Nephron progenitor cell (in vitro differentiated cells): ENCODE data around the gene UBFD1.

Experiments
- DNase-seq: peaks from one replicate; pipeline ENCODE4 v3.0.0; 2021
- H3K27ac Mint-ChIP-seq: 2 replicates; pipeline ENCODE4 v1.8.0; 2021; ENCODE audit warnings: mild to moderate bottlenecking, moderate library complexity, mixed read lengths
- H3K27me3 Mint-ChIP-seq: 2 replicates; pipeline ENCODE4 v1.8.0; 2021; ENCODE audit warnings: mild to moderate bottlenecking, low read depth, mixed read lengths; ENCODE audit not compliant: poor library complexity
- H3K36me3 Mint-ChIP-seq: 2 replicates; pipeline ENCODE4 v1.8.0; 2021; ENCODE audit warnings: low read depth, mixed read lengths
- H3K4me1 Mint-ChIP-seq: 2 replicates; pipeline ENCODE4 v1.8.0; 2021; ENCODE audit warnings: mixed read lengths
- H3K4me3 Mint-ChIP-seq: 2 replicates; pipeline ENCODE4 v1.8.0; 2021; ENCODE audit warnings: mild to moderate bottlenecking, moderate library complexity, mixed read lengths
- H3K9me3 Mint-ChIP-seq: 2 replicates; pipeline ENCODE4 v1.8.0; 2021; ENCODE audit warnings: mild to moderate bottlenecking, moderate library complexity, mixed read lengths
- CTCF ChIP-seq: fragments of 200-600 bp; sonication (generic); IDR thresholded peaks from 2 replicates; pipeline ENCODE4 v1.5.0; 2021; ENCODE audit warnings: antibody characterized with exemption

UBFD1 gene

DNA sequence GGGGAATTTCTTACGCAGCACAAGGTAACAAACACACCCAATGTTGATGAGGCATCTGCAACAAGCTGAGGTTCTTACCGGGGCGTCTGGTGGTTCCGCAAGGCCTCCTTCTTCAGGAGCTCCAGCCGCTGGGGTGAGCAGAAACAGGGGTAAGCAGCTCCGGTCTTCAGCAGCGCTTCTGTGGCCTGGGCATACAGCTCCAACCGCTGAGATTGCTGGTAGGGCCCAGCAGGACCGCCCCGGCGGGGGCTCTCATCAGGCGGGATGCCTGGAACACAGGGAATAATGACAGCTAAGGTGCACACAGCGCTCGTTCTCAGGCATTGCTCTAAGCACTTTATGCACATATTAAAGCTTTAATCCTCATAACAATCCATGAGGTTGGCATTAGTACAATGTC lies 13.1 kb upstream of the UBFD1 start:
- H3K4me3 Mint-ChIP-seq = no peak overlapping the region
- H3K27ac Mint-ChIP-seq = no peak overlapping the region

GRCh38 chr16:23549938-23550337 lies 7.6 kb upstream of the UBFD1 start:
- TF ChIP-seq CTCF = no peak
- Mint-ChIP-seq H3K9me3 (no peaks in the 10 kb centered on the region), H3K36me3 (peaks cover 47% of the 10 kb centered on the region), H3K4me3 (no peak overlapping the region), H3K27ac (no peak overlapping the region), H3K27me3 (no peaks in the 10 kb centered on the region), H3K4me1 (no peaks in the 10 kb centered on the region)
- DNase-seq = no peak

More for the DNA sequence above, 13.1 kb upstream of the UBFD1 start:
- TF ChIP-seq CTCF = no peak
- H3K4me1 Mint-ChIP-seq = no peaks in the 10 kb centered on the region
- H3K27me3 Mint-ChIP-seq = no peaks in the 10 kb centered on the region
- H3K36me3 Mint-ChIP-seq = peaks cover 33% of the 10 kb centered on the region
- DNase-seq = no peak
- H3K9me3 Mint-ChIP-seq = no peaks in the 10 kb centered on the region

DNA sequence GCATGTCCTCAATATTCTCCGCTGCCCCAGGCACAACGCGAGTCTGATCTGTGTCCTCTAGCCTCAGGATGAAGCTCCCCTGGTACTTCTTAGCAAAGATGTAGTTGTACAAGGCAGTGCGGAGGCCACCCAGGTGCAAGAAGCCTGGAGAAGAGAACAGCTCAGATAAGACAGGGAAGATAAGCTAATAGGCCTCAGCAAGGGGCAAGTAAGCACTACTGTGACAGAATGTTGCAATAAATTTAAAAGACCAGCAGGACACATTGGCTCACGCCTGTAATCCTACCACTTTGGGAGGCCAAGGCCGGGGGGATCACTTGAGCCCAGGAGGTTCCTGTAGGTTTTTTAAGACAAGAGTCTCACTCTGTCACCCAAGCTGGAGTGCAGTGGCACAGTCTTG lies 5.4 kb upstream of the UBFD1 start:
- no peak for TF ChIP-seq CTCF
- no peak overlapping the region for H3K27ac Mint-ChIP-seq
- no peaks in the 10 kb centered on the region for H3K27me3 Mint-ChIP-seq
- H3K9me3 Mint-ChIP-seq = peaks cover 3% of the 10 kb centered on the region
- peaks cover 11% of the 10 kb centered on the region for H3K4me1 Mint-ChIP-seq
- H3K36me3 Mint-ChIP-seq = peaks cover 44% of the 10 kb centered on the region
- no peak overlapping the region for H3K4me3 Mint-ChIP-seq
- no peak for DNase-seq

DNA sequence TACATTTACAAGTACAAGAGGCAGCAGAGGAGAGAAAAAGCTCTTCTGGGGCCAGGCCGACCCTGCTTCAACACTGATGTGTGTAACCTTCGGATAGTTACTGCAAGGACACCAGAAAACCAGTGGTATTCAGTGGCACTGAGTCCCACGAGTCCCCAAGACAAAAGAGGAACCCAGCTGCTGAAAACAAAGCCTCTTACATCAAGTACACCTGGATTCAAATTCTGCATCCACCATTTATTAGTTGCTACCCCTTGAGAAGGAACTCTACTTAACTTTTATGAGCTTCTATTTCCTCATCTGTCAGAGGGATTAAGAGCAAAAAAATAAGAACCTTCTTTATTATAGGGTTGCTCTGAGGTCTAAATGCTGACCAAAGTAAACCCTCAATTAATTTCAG lies 3.0 kb upstream of the UBFD1 start:
- no peak for TF ChIP-seq CTCF
- peaks cover 24% of the 10 kb centered on the region for H3K4me1 Mint-ChIP-seq
- H3K9me3 Mint-ChIP-seq = peaks cover 3% of the 10 kb centered on the region
- no peak overlapping the region for H3K4me3 Mint-ChIP-seq
- H3K27ac Mint-ChIP-seq = no peak overlapping the region
- H3K27me3 Mint-ChIP-seq = no peaks in the 10 kb centered on the region
- DNase-seq = no peak
- H3K36me3 Mint-ChIP-seq = peaks cover 42% of the 10 kb centered on the region

DNA sequence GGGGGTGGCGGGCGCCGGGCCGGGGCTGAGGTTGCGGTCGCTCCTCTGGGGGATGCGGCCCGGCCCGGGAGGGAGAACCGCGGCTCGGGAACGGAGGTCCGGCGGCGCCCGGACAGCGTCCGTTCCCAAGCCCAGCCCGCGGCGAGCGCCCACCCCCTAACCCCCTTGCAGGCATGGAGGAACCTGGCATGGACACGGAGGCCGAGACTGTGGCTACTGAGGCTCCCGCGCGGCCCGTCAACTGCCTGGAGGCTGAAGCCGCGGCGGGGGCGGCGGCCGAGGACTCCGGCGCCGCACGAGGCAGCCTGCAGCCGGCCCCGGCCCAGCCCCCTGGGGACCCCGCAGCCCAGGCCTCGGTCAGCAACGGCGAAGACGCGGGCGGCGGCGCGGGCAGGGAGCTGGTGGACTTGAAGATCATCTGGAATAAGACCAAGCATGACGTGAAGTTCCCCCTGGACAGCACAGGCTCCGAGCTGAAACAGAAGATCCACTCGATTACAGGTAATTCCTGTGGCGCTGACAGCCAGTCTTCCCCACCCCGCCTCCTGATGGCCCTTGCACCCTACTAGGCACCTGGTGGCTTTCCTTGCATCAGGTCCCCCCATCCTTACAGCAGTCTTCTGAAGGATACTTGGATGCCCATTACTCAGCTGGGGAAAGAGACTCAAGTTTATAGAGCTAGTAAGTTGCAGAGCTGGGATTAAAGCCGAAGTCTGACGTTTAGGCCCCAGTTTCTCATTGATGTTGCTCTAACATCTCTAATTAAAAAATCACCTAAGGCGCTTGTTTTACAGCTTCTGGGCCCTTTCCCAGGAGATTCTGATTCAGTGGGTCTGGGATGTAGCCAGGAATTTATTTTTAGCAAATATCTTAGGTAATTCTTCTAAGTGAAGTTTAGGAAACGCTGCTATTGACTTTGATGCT lies 514 bp downstream of the UBFD1 start:
- DNase-seq = peak; percentile 63
- peak overlapping the region; percentile 98 for H3K27ac Mint-ChIP-seq
- peak overlapping the region; percentile 94 for H3K4me3 Mint-ChIP-seq
- H3K36me3 Mint-ChIP-seq = peaks cover 38% of the 10 kb centered on the region
- H3K9me3 Mint-ChIP-seq = peaks cover 3% of the 10 kb centered on the region
- H3K4me1 Mint-ChIP-seq = peaks cover 32% of the 10 kb centered on the region
- no peaks in the 10 kb centered on the region for H3K27me3 Mint-ChIP-seq
- no peak for TF ChIP-seq CTCF

GRCh38 chr16:23561586-23561985 lies 4.1 kb downstream of the UBFD1 start:
- Mint-ChIP-seq H3K27ac (no peak overlapping the region), H3K36me3 (peaks cover 48% of the 10 kb centered on the region), H3K4me3 (no peak overlapping the region), H3K27me3 (no peaks in the 10 kb centered on the region), H3K4me1 (peaks cover 27% of the 10 kb centered on the region), H3K9me3 (peaks cover 3% of the 10 kb centered on the region)
- no peak for DNase-seq
- no peak for TF ChIP-seq CTCF
